DMS153 (cell line): ENCODE results near the gene SMARCA2.
A peak's percentile ranks its signal among the peaks of the same experiment; 100 is the strongest.

Source experiments
- DNase-seq: peaks from one replicate; lab custom pipeline; 2025; lab: John Stamatoyannopoulos, UW

Gene SMARCA2

DNA sequence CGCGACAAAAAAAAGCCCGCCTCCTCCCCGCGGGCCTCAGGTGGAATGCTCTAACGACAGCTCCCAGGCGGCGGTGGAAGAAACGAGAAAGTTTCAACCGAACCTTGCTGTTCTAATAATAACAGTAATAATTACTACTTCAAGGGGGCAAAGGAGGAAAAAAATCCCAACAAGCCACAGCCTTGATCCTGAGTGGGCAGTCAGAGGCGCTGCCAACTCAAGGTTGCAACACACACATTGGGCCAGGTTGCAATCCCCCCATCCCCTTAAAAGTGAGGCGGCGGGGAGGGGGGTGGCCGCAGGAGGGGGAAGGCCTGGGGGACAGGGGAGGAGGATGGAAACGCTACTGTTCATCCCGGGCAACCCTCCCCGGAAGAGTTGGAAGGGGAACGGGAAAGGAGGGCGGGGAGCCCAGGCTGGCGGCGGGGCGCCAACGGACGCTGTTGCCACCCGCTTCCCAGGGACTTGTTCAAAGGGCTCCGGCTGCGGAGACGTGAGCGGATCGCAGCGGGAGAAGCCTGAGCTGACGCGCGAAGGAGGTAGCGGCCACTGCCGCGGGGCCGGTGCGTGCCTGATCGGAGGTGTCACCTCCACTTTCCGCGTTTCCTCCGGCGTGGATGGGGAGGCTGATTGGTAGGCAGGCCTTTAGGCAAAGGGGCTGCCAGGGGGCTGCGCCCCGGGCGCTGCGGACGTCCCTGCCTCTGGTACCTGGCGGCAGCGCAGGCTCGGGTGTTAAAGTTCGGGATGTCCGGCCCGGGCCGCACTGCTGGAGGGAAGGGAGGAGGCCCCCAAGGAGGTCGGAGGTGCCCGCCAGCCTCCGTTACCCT lies 647 bp downstream of the SMARCA2 start:
- DNase-seq: peak; percentile 5

- peak; percentile 72 for DNase-seq
Measured at GRCh38 chr9:2016408-2017330, 1.5 kb downstream of the SMARCA2 start.

GRCh38 chr9:2017331-2018161 lies 2.4 kb downstream of the SMARCA2 start:
- no peak for DNase-seq

DNA sequence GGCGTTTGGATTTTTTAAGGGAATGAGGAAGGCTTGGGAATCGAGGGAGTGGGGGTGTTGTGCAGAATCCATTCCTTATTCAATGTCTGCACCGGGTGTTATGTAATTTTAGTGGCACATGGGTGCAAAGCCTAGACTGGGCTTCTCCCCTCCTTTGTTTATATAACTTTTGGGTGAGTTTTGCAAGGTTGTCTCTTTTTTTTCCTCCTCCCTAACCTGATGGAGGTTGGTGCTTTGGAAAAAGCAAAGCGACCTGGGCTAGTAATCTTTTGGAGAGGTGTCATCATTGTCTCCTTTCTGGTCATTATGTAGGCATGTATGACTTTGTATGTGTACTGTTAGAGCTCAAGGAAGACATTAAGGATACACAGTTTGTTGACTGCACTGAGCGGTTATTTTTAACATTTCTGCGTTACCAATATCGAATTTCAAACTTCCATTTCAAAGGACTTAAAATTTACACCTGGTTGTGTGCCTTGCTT lies 3.1 kb downstream of the SMARCA2 start:
- DNase-seq: no peak

GRCh38 chr9:2018764-2019558 lies 3.8 kb downstream of the SMARCA2 start:
- no peak for DNase-seq

DNA sequence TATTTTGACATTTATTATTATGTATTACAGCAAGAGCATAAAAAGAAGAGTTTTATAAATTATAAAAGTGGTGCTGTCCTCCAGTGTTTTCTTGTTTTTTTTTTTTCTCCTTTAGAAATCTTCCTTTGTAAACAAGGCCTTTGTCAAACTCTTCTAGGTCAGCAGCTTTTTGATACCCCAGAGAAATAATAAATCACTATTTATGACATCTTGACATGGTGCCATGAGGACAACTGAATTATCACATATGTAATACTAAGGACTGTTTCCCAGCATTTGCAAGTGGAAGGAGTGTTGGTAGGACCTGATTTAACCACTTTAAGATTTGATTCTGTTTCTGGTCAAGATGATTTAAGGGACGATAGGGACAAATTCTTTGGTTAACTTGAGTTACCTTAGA lies 4.6 kb downstream of the SMARCA2 start:
- DNase-seq: no peak

DNA sequence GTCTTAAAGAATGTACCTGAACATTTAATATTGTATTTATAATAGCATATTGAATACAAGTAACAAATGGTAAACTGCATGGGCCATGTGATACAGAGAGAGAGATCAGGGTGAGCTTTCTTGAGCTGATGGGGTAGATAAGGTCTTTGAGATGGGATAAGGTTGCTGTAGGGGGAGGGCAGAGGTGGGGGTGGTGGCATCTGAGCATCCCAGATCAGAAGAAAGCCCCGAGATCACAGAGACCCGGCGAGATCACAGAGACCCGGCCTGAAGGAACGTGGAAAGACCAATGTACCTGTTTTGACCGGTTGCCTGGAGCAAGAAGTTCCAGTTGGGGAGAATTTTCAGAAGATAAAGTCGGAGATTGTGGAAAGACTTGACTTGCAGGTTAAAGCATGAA lies 6.6 kb downstream of the SMARCA2 start:
- no peak for DNase-seq

GRCh38 chr9:2022560-2022959 lies 7.4 kb downstream of the SMARCA2 start:
- DNase-seq: no peak

DNA sequence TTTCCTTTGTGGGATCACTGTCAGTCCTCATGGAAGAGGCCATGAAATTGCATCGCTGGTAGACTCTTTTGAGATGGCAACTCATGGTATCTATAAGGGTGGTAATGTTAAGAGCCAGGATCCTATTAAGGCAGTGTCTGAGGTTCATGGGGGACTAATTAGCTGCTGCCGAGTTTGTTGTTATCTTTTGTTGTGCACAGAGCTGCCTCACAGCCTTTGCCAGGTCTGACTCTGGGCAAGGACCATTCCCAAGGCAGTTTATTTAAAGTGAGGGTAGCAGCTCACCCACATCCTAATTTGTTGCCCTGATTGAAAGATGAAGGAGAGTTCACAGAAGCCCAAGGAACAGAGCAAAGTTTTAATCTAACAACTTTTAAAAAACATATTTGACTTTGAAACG lies 7.9 kb downstream of the SMARCA2 start:
- DNase-seq: no peak

DNA sequence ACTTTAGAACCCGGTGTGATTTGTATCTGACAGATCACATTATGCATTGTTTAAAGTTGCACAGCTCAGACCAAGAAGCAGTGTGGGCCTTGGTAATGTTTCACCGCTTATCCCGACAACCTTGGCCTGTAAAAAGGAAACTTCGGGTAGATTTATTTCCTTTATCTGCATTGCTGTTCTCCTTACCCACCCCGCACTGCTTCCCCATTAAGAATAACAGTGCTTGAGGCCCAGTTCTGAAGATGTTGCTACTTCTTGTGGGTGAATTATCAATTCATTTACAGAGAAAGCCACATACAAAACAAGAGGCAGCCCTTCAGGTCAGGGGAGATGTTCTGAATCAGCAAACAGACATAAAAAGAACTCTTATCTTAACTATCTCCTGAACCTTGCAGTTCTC lies 8.4 kb downstream of the SMARCA2 start:
- no peak for DNase-seq

DNA sequence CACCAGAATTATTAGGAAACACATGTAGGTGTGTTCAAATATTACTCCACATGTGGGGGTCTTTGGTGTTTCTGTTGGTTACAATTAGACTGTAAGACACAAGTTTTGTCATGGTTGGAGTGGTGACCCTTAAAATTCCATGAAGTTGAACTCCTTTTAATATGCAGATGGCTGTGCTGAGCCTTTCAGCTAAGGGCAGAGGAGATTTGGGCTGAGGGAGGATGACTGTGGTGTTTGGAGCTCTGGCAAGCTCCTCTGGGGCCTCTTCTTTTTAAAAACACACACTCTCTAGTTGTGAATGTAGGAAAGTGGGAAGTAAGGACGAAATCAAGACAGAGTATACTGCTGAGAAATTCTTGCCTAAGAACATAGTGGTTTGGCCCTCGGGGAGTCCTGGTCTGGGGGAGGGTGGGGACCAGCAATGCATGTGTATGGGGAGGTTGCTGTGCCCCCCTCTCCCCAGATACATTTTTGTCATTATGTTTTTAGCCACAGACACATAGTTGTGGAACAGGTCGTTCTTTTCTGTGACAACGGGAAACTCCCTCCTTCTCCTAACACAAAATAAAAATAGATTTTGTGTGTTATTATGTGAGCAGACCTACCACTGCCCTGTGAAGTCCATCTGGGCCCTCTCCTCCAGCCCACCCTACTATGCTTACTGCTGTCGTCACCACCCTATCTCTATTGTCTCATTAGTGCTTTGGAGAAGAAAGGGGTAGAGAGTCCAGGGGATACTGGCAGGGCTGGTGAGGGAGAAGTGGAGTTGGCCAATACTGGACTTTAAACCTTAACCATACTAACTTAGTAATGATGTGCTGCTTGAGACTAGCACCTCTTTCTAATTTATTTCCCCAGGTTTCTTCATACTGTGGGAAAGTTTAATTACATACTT lies 10.0 kb downstream of the SMARCA2 start:
- no peak for DNase-seq

DNA sequence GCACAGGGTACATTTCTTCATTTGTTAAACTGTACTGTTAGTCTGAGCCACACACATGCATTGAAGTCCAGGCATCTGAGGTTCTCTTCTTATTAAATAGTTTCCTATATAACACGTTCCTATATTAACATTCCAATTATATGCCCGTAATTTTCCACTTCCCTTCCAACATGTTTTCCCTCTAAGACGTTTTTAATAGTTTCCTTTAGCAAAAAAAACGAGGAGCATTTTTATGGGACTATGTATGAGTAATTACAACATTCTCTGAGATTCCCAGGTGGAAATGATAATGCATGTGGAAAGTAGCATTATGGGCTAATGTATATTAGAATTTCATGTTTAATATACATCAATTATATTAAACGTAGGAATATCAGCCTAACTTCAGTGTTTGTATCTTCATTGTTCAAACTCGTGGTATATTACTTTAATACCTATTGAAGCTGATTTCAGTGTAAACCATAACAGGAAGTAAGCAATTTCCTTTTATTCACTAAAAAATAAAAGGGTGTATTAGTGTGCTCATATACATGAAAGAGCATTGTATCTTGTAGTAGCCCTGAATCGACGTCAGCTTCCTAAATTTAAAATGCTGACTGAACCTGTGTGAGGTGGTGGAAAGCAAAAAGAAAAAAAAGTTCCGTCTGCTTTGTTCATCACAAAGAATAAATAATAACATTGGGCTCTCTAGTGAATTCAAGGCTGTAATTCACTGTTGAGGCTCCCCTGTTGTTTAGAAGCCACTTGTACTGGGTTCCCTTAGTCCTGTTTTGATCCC lies 11.3 kb downstream of the SMARCA2 start:
- no peak for DNase-seq

DNA sequence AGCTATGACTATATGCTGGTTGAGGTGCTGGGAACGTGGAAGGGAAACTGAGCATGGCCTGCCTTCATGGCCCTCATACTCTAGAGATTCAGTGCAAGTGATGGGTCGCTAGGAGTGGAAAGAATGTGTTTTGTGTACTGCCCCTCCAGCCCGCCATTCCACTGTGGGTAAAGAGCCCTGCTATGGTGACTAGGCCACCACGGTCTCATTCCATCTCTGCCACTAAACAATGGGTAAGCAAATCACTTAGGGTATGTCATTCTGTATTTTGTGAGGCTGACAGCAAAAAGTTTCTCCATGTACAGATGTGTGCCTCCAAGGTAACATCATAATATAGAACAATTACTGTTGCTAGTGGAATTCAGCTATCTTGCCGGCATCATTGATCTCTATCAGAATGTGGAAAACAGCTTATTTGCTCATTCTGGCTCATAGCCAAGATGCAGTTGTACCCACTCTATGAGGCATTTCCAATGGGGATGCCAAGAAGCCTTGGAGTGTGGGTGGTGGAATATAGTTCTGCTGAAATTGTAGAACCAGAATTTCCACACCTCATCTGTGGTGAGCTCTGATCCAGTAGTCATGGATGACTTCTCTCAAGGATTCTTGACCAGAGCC lies 12.5 kb downstream of the SMARCA2 start:
- no peak for DNase-seq

DNA sequence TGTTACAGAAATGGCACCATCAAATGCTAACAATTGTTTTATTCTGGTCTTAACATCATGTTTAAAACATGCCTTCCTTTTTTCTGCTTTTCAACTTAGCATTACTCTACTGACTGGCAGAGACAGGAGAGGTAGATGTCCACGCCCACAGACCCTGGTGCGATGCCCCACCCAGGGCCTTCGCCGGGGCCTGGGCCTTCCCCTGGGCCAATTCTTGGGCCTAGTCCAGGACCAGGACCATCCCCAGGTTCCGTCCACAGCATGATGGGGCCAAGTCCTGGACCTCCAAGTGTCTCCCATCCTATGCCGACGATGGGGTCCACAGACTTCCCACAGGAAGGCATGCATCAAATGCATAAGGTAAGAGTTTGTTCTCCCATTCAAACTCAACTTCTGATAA lies 13.7 kb downstream of the SMARCA2 start:
- DNase-seq: no peak

- DNase-seq: no peak
Measured at GRCh38 chr9:2029666-2030170, 14.6 kb downstream of the SMARCA2 start.

GRCh38 chr9:2032234-2032633 lies 17.1 kb downstream of the SMARCA2 start:
- DNase-seq: no peak

DNA sequence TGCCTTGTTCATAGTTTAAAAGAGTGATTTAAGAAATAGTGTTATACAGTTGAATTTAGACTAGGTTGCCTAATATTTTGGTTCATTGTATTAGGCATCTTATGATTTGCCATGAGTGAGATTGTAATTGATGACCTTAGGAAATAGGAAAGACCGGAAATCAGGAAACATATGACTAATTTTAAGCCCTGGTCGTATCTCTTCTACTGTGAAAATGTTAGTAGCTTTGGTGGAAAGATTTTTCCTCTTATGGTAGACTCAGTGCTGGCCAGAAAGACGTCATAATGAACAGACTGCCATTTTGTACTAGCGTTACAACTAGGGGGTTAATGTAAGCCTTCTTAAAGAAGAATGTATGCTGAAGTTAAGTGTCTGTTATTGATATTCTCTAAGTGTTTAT lies 21.7 kb downstream of the SMARCA2 start:
- no peak for DNase-seq

- DNase-seq: no peak
Measured at GRCh38 chr9:2039294-2040180, 24.4 kb downstream of the SMARCA2 start.
